ENCODE data around the gene CDKN2B-AS1. TPM values are rescaled to one million over a fixed set of nuclear protein-coding genes. Genes with fewer than 3 reads are reported as not detected.

CDKN2B-AS1 gene
- total RNA-seq, 1 donor from 2014 or later, result 0.53 TPM

- Histone ChIP-seq H3K27me3 (ENCODE audit: control insufficient read depth, insufficient read depth, low read length) (no peaks in the 10 kb centered on the region), H3K4me3 (ENCODE audit: low read depth, low read length) (no peak overlapping the region), H3K36me3 (ENCODE audit: control insufficient read depth, insufficient read depth, low read length) (no peaks in the 10 kb centered on the region)
- no peak for TF ChIP-seq CTCF (IDR thresholded peaks at IDR 0.05; ENCODE audit: insufficient read depth, low read length, severe bottlenecking)
- FAIRE-seq (peak; percentile 98), DNase-seq (ENCODE audit: low read depth) (peak; percentile 85)
These were observed 123.2 kb downstream of the CDKN2B-AS1 start for GRCh38 chr9:22117511-22118384.

GRCh38 chr9:22118810-22119521, 124.4 kb downstream of the CDKN2B-AS1 start:
- H3K27me3 ChIP-seq (ENCODE audit: control insufficient read depth, insufficient read depth, low read length), result no peaks in the 10 kb centered on the region
- TF ChIP-seq CTCF (IDR thresholded peaks at IDR 0.05; ENCODE audit: insufficient read depth, low read length, severe bottlenecking), result no peak
- no peak overlapping the region for H3K4me3 ChIP-seq (ENCODE audit: low read depth, low read length)
- FAIRE-seq (no peak), DNase-seq (ENCODE audit: low read depth) (peak; percentile 63)
- H3K36me3 ChIP-seq (ENCODE audit: control insufficient read depth, insufficient read depth, low read length), result no peaks in the 10 kb centered on the region

GRCh38 chr9:22119522-22120158, 125.0 kb downstream of the CDKN2B-AS1 start:
- Histone ChIP-seq H3K4me3 (ENCODE audit: low read depth, low read length) (no peak overlapping the region), H3K36me3 (ENCODE audit: control insufficient read depth, insufficient read depth, low read length) (no peaks in the 10 kb centered on the region), H3K27me3 (ENCODE audit: control insufficient read depth, insufficient read depth, low read length) (no peaks in the 10 kb centered on the region)
- DNase-seq (ENCODE audit: low read depth), result peak; percentile 72
- peak; percentile 73 for FAIRE-seq
- TF ChIP-seq CTCF (IDR thresholded peaks at IDR 0.05; ENCODE audit: insufficient read depth, low read length, severe bottlenecking), result peak; percentile 66

- no peak overlapping the region for H3K4me3 ChIP-seq (ENCODE audit: low read depth, low read length)
- no peaks in the 10 kb centered on the region for H3K36me3 ChIP-seq (ENCODE audit: control insufficient read depth, insufficient read depth, low read length)
- no peak for TF ChIP-seq CTCF (IDR thresholded peaks at IDR 0.05; ENCODE audit: insufficient read depth, low read length, severe bottlenecking)
- DNase-seq (ENCODE audit: low read depth) (no peak), FAIRE-seq (no peak)
- no peaks in the 10 kb centered on the region for H3K27me3 ChIP-seq (ENCODE audit: control insufficient read depth, insufficient read depth, low read length)
These were observed 125.6 kb downstream of the CDKN2B-AS1 start for GRCh38 chr9:22120159-22120549.

GRCh38 chr9:22120595-22120994, 126.0 kb downstream of the CDKN2B-AS1 start:
- TF ChIP-seq CTCF (IDR thresholded peaks at IDR 0.05; ENCODE audit: insufficient read depth, low read length, severe bottlenecking), result no peak
- Histone ChIP-seq H3K4me3 (ENCODE audit: low read depth, low read length) (no peak overlapping the region), H3K36me3 (ENCODE audit: control insufficient read depth, insufficient read depth, low read length) (no peaks in the 10 kb centered on the region), H3K27me3 (ENCODE audit: control insufficient read depth, insufficient read depth, low read length) (no peaks in the 10 kb centered on the region)
- FAIRE-seq, result no peak
- DNase-seq (ENCODE audit: low read depth), result no peak
